Skeletal muscle tissue (tissue), 4 donors: ENCODE data around the gene DDX51. TPM values are rescaled to one million over a fixed set of nuclear protein-coding genes. Genes with fewer than 3 reads are reported as not detected.

Experiments
- H3K27ac ChIP-seq: one replicate; pipeline ENCODE4 v1.7.0; 2013; ENCODE audit warnings: mild to moderate bottlenecking, low read depth, low read length, inconsistent platforms
- H3K27me3 ChIP-seq, 3 donors: one replicate each; pipeline ENCODE4 v1.7.0; 2013; ENCODE audit warnings: low read length in 3 of 3; ENCODE audit not compliant: control insufficient read depth in 3 of 3, insufficient read depth in 3 of 3
- H3K36me3 ChIP-seq, 3 donors: one replicate each; pipeline ENCODE4 v1.7.0; 2013; ENCODE audit warnings: low read length in 3 of 3; ENCODE audit not compliant: control insufficient read depth in 3 of 3, insufficient read depth in 3 of 3
- H3K4me1 ChIP-seq, 3 donors: one replicate each; pipeline ENCODE4 v1.7.0; 2013; ENCODE audit warnings: low read length in 3 of 3, mild to moderate bottlenecking in 3 of 3; ENCODE audit not compliant: control insufficient read depth in 3 of 3, insufficient read depth in 3 of 3
- H3K4me3 ChIP-seq, 3 donors: one replicate each; pipeline ENCODE4 v1.7.0; 2013; ENCODE audit warnings: low read length in 3 of 3
- H3K9ac ChIP-seq, 3 donors: one replicate each; pipeline ENCODE4 v1.7.0; 2013; ENCODE audit warnings: low read length in 3 of 3, mild to moderate bottlenecking in 3 of 3, moderate library complexity in 2 of 3, low read depth in 1 of 3
- H3K9me3 ChIP-seq, 3 donors: one replicate each; pipeline ENCODE4 v1.7.0; 2013; ENCODE audit warnings: low read length in 3 of 3; ENCODE audit not compliant: control insufficient read depth in 3 of 3
- total RNA-seq: library from RNA; depleted of rRNA; stranded (reverse); fragments of >200 nt; gene quantifications from one replicate; pipeline ENCODE4 v1.2.3, GENCODE V29; 2014
- donor health status: Osteomylitis.

The DDX51 gene
- total RNA-seq, 1 donor from 2014 or later = 8.4 TPM

DNA sequence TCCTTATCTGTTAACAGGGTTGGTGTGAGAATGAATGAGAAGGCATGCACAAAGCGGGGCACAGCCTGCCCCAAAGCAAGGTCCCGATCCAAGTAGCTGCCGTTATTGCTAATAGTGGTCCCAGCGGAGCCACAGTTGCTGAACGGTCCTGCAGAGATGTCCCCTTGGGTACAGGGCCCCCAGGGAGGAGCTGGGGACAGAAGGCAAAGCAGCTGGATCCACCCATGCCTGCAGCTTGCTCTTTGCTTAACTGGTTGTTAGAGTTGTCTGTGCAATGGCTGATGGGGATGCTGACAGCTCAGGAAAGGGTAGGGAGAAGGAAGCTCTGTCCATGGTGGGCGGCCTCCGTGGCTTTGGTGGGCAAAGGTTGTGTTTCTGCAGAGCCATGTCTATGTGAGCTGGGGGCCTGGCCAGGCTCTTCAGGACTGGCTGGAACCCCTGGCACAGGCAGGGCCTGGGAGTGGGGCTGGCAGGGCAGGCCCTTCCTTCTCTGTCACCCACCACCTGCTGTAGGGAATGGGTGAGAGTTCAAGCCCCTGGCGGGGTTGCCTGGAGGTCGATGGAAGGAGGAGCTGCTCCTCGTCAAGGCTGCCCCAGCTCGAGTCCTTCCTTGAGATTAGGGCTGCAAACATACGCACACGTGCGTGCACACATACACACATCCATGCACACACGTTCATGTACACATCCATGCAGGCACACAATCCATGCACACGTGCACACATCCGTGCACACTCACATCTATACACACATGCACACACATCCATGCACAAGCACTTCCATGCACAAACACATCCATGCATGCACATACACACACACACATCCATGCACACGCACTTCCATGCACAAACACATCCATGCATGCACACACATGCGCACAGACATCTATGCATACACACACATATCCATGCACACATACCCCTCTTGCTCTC is 35.6 kb upstream of the DDX51 start:
- peaks cover 51 to 68% (median 51%) of the 10 kb centered on the region in 3 donors for H3K27me3 ChIP-seq
- peak overlapping the region in 1 of 3 donors; percentile 60 for H3K4me3 ChIP-seq
- H3K9me3 ChIP-seq = no peaks in the 10 kb centered on the region

GRCh38 chr12:132178801-132179401 is 34.8 kb upstream of the DDX51 start:
- Histone ChIP-seq H3K9me3 (no peaks in the 10 kb centered on the region), H3K36me3 (no peaks in the 10 kb centered on the region), H3K4me1 (peaks cover 8 to 13% (median 12%) of the 10 kb centered on the region in 3 donors), H3K9ac (peak overlapping the region in 2 of 3 donors; percentile 23 to 54), H3K27ac (no peak overlapping the region), H3K27me3 (peaks cover 59 to 75% (median 59%) of the 10 kb centered on the region in 3 donors), H3K4me3 (peak overlapping the region; percentile 54 to 64 (median 60))

More for the DNA sequence above, 35.6 kb upstream of the DDX51 start:
- no peaks in the 10 kb centered on the region for H3K36me3 ChIP-seq
- no peak overlapping the region for H3K27ac ChIP-seq
- peaks cover 8 to 13% (median 12%) of the 10 kb centered on the region in 3 donors for H3K4me1 ChIP-seq
- peak overlapping the region in 1 of 3 donors; percentile 54 for H3K9ac ChIP-seq

GRCh38 chr12:132178316-132178715 is 34.2 kb upstream of the DDX51 start:
- peaks cover 64 to 77% (median 64%) of the 10 kb centered on the region in 3 donors for H3K27me3 ChIP-seq
- H3K4me3 ChIP-seq = peak overlapping the region in 1 of 3 donors; percentile 60
- peaks cover 8 to 13% (median 12%) of the 10 kb centered on the region in 3 donors for H3K4me1 ChIP-seq

GRCh38 chr12:132176920-132177551 is 32.9 kb upstream of the DDX51 start:
- no peaks in the 10 kb centered on the region for H3K36me3 ChIP-seq
- H3K9me3 ChIP-seq = no peaks in the 10 kb centered on the region
- peaks cover 64 to 81% (median 66%) of the 10 kb centered on the region in 3 donors for H3K27me3 ChIP-seq
- H3K4me3 ChIP-seq = no peak overlapping the region
- H3K4me1 ChIP-seq = peaks cover 8 to 13% (median 12%) of the 10 kb centered on the region in 3 donors
- no peak overlapping the region for H3K9ac ChIP-seq
- no peak overlapping the region for H3K27ac ChIP-seq

More at GRCh38 chr12:132178316-132178715, 34.2 kb upstream of the DDX51 start:
- peak overlapping the region in 1 of 3 donors; percentile 54 for H3K9ac ChIP-seq
- no peak overlapping the region for H3K27ac ChIP-seq
- no peaks in the 10 kb centered on the region for H3K9me3 ChIP-seq
- H3K36me3 ChIP-seq = no peaks in the 10 kb centered on the region

- Histone ChIP-seq H3K27me3 (peaks cover 65 to 84% (median 67%) of the 10 kb centered on the region in 3 donors), H3K4me3 (no peak overlapping the region)
These were observed 32.3 kb upstream of the DDX51 start for GRCh38 chr12:132176385-132176919.

GRCh38 chr12:132175496-132176384 is 31.6 kb upstream of the DDX51 start:
- H3K27ac ChIP-seq = no peak overlapping the region
- no peak overlapping the region for H3K9ac ChIP-seq
- no peaks in the 10 kb centered on the region for H3K9me3 ChIP-seq
- H3K4me3 ChIP-seq = no peak overlapping the region
- no peaks in the 10 kb centered on the region for H3K36me3 ChIP-seq
- H3K4me1 ChIP-seq = peaks cover 8 to 13% (median 12%) of the 10 kb centered on the region in 3 donors
- H3K27me3 ChIP-seq = peaks cover 63 to 83% (median 66%) of the 10 kb centered on the region in 3 donors

More at GRCh38 chr12:132176385-132176919, 32.3 kb upstream of the DDX51 start:
- H3K4me1 ChIP-seq = peaks cover 8 to 13% (median 12%) of the 10 kb centered on the region in 3 donors
- H3K27ac ChIP-seq = no peak overlapping the region
- no peaks in the 10 kb centered on the region for H3K9me3 ChIP-seq
- no peaks in the 10 kb centered on the region for H3K36me3 ChIP-seq
- H3K9ac ChIP-seq = no peak overlapping the region

DNA sequence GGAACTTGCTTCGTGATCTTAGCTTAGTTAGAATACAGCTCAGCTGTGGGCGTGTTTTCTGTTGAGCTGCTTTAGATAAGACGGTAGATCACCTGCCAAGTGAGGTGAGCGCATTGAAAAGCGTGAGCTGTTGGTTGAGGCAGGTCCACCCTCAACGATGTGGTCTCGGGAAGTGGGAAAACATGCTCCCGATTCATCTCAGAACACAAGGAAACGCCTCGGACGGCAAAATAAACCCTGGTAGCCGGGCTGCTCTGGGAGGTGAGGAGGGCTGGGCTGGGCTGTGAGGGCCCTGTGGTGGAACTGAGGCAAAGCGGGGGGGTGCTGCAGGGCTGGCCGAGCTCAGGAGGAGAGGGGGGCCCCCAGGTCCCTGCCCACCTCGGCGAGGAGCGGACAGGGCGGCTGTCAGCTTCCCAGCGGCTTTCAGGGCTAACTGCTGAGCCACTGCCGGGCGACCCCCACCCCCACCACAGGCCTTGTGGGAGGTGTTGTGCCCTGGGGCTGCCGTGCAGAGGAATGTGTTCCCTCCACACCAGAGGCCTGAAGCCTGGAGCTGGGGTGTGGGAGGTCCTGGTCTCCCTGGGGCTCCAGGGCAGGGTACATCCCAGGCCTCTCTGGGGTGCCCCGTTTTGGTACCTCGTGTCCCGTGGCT is 30.8 kb upstream of the DDX51 start:
- Histone ChIP-seq H3K4me3 (no peak overlapping the region), H3K9ac (no peak overlapping the region), H3K9me3 (no peaks in the 10 kb centered on the region), H3K4me1 (peaks cover 8 to 13% (median 12%) of the 10 kb centered on the region in 3 donors), H3K27ac (no peak overlapping the region), H3K36me3 (no peaks in the 10 kb centered on the region), H3K27me3 (peaks cover 66 to 79% (median 70%) of the 10 kb centered on the region in 3 donors)

DNA sequence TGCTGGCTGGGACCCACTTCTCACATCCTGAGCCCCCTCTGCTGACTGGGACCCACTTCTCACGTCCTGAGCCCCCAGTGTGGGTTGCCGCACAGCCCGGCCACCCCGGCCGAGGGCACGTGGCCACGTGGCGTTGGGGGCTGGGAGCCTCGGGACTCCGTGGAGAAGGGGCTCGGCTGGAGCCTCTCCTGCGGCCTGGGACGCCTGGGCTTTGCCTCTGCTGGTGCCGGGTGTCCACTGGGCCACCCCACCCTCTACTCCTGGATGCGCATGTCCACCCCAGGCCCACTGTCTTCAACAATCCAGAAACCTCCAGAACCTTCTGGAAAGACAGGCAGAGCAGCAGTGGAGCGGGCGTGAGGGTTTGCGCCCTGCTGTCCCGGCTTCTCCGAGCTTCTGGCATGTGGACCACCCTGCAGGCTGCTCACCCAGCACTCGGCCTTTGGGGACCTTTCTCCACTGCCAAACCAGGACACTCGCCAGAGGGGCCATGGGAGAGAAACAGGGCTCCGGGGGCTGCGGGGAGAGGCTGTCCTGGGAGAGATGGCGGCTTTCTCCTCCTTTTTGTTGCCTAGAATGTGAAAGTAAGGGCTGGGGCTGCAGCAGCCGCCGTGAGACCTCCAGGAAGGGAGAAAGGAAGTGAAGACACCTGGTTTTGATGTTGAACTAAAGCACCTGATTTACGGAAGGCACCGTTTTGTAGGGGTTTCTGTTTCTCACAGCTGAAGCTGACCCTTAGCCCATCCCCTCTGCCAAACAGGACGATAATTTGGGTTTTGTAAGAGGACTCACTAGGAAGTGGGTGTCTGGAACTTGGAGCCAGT is 30.1 kb upstream of the DDX51 start:
- H3K36me3 ChIP-seq = no peaks in the 10 kb centered on the region
- no peaks in the 10 kb centered on the region for H3K9me3 ChIP-seq
- no peak overlapping the region for H3K4me3 ChIP-seq
- no peak overlapping the region for H3K9ac ChIP-seq
- peaks cover 6 to 9% (median 9%) of the 10 kb centered on the region in 3 donors for H3K4me1 ChIP-seq
- no peak overlapping the region for H3K27ac ChIP-seq
- H3K27me3 ChIP-seq = peaks cover 65 to 77% (median 70%) of the 10 kb centered on the region in 3 donors
